ENCODE results near the gene NPC1.
"Not testable (repeated sequence)": the region's sequence is repeated elsewhere in the genome, so short reads cannot be mapped to it uniquely, and the experiment has no call there.

Gene NPC1

GRCh38 chr18:23586249-23587196 is at the start of gene NPC1:
TSS of gene NPC1 (minus strand) at chr18:23586506. CDS start at chr18:23586343, 163 bp downstream.
- in situ Hi-C loops (cut with MboI; ENCODE audit: low sequenced_read_pairs) = no loop called here

- in situ Hi-C loops (cut with MboI; ENCODE audit: low sequenced_read_pairs) = no loop called here
Observed at GRCh38 chr18:23636071-23636399, 49.7 kb upstream of the NPC1 start.

GRCh38 chr18:23635283-23636070 is 49.2 kb upstream of the NPC1 start:
- in situ Hi-C loops (cut with MboI; ENCODE audit: low sequenced_read_pairs) = no loop called here

- in situ Hi-C loops (cut with MboI; ENCODE audit: low sequenced_read_pairs) = no loop called here
Observed at GRCh38 chr18:23634692-23635091, 48.4 kb upstream of the NPC1 start.

- in situ Hi-C loops (cut with MboI; ENCODE audit: low sequenced_read_pairs) = no loop called here
Observed at GRCh38 chr18:23632615-23633014, 46.3 kb upstream of the NPC1 start.

GRCh38 chr18:23631746-23632145 is 45.4 kb upstream of the NPC1 start:
- in situ Hi-C loops (cut with MboI; ENCODE audit: low sequenced_read_pairs) = no loop called here

- in situ Hi-C loops (cut with MboI; ENCODE audit: low sequenced_read_pairs) = no loop called here
Observed at GRCh38 chr18:23631312-23631711, 45.0 kb upstream of the NPC1 start.

GRCh38 chr18:23629444-23629946 is 43.2 kb upstream of the NPC1 start:
- in situ Hi-C loops (cut with MboI; ENCODE audit: low sequenced_read_pairs) = no loop called here

GRCh38 chr18:23627970-23628369 is 41.7 kb upstream of the NPC1 start:
- in situ Hi-C loops (cut with MboI; ENCODE audit: low sequenced_read_pairs) = no loop called here

- in situ Hi-C loops (cut with MboI; ENCODE audit: low sequenced_read_pairs) = no loop called here
Observed at GRCh38 chr18:23627321-23627720, 41.0 kb upstream of the NPC1 start.

GRCh38 chr18:23626451-23627279 is 40.4 kb upstream of the NPC1 start:
- in situ Hi-C loops (cut with MboI; ENCODE audit: low sequenced_read_pairs) = no loop called here

GRCh38 chr18:23623040-23623439 is 36.7 kb upstream of the NPC1 start:
- in situ Hi-C loops (cut with MboI; ENCODE audit: low sequenced_read_pairs) = no loop called here

GRCh38 chr18:23619388-23619881 is 33.1 kb upstream of the NPC1 start:
- in situ Hi-C loops (cut with MboI; ENCODE audit: low sequenced_read_pairs) = no loop called here

GRCh38 chr18:23618862-23619387 is 32.6 kb upstream of the NPC1 start:
- in situ Hi-C loops (cut with MboI; ENCODE audit: low sequenced_read_pairs) = no loop called here

- in situ Hi-C loops (cut with MboI; ENCODE audit: low sequenced_read_pairs) = no loop called here
Observed at GRCh38 chr18:23617412-23618014, 31.2 kb upstream of the NPC1 start.

GRCh38 chr18:23616258-23616657 is 30.0 kb upstream of the NPC1 start:
- in situ Hi-C loops (cut with MboI; ENCODE audit: low sequenced_read_pairs) = no loop called here

- in situ Hi-C loops (cut with MboI; ENCODE audit: low sequenced_read_pairs) = no loop called here
Observed at GRCh38 chr18:23614891-23615290, 28.6 kb upstream of the NPC1 start.

GRCh38 chr18:23614413-23614812 is 28.1 kb upstream of the NPC1 start:
- in situ Hi-C loops (cut with MboI; ENCODE audit: low sequenced_read_pairs) = no loop called here

- in situ Hi-C loops (cut with MboI; ENCODE audit: low sequenced_read_pairs) = not testable (repeated sequence)
Observed at GRCh38 chr18:23613091-23613475, 26.8 kb upstream of the NPC1 start.

GRCh38 chr18:23612434-23613090 is 26.3 kb upstream of the NPC1 start:
- in situ Hi-C loops (cut with MboI; ENCODE audit: low sequenced_read_pairs) = no loop called here

Measured in hTERT RPE-1 (cell line).